Body of pancreas (tissue), 4 donors: ENCODE results near the gene PLPPR1.

Experiments
- CTCF ChIP-seq, 7 experiments: fragments of 450-650 bp in 4 of 7; fragments of 200-600 bp in 3 of 7; sonication (generic) in 3 of 7; IDR thresholded peaks; one replicate each; pipeline ENCODE4 v1.5.1; 2016 to 2019; ENCODE audit warnings: antibody characterized with exemption in 7 of 7
- POLR2A ChIP-seq, 3 donors: fragments of 450-650 bp; IDR thresholded peaks; one replicate each; pipeline ENCODE4 v1.6.1; 2016; ENCODE audit warnings: antibody characterized with exemption in 3 of 3, mild to moderate bottlenecking in 2 of 3

- TF ChIP-seq CTCF (IDR thresholded peaks at IDR 0.05): no peak
- no peak for TF ChIP-seq POLR2A (IDR thresholded peaks at IDR 0.05)
Observed at GRCh38 chr9:101063192-101063591, 34.7 kb downstream of the PLPPR1 start.
